GM18861 (cell line): ENCODE measurements around the gene ZNF394.
A peak's percentile ranks its signal among the peaks of the same experiment; 100 is the strongest.

Experiments
- ATAC-seq: cut with Tn5 transposase; IDR thresholded peaks from one replicate; pipeline ENCODE4 v1.9.1; 2021; ENCODE audit not compliant: unreplicated experiment

Gene ZNF394

DNA sequence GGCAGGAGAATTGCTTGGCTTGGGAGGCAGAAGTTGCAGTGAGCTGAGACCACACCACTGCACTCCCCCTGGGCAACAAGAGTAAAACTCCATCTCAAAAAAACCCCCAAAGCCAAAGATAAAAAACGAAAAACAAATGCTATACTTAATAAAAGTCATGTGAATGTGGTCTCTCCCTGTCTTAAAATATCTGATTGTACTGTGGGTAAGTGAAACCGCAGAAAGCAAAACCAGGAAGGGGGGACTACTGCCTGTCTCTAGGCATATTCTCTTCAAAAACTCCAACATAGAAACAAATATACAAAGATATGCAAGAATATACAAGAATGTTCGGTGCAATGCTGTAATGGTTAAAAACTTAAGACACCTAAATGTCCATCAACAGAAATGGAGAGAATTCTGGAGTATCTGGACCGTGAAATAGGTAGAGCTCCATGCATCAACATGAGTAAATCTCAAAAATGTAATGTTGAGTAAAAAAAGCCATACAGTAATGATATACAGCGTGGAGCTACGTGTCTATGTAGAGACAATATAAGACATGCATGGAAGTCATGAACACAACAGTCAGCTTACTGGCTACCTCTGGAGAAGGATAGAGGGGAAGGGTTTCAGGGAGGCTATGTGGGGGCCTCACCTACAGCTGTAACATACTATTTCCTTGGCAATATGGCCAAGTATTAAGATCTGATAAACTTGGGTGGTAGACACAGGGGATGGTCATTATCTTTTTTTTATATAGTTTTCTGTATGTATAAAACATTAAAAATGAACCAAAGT lies 2.1 kb downstream of the ZNF394 start:
- ATAC-seq, result no peak

DNA sequence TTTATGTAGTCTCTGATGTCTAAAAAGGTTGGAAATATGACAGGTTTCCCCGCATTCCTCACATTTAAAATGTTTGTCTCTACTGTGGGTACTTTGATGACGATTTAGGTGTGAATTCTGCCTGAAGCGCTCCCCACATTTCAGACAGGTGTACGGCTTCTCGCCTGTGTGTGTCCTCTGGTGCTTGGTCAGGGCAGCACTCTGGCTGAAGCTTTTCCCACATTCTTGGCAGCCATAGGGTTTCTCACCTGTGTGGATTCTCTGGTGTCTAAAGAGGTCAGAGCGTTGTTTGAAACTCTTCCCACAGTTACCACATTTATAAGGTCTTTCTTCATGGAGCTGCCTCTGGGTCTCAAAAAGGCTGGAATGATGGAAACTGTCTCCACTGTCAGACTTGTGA lies 6.3 kb downstream of the ZNF394 start:
- ATAC-seq, result no peak

DNA sequence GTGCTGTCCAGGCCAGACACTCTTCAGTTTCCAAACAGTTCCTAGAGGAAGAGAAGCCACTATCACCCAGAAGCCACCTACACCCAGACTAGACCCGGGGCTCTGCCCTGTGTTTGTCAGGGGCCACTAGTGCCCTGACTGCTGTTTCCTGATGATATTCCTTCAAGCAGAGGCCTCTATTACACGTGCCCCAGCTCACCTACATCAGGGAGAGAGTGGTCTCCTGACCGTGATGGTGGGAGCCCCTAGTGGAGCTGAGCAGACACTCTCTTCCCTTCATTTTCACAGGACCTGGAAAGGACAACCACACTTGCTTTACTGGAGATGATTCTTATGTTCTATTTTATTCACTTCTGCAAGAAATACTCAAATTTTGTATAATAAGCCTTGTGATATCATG lies 9.2 kb downstream of the ZNF394 start:
- no peak for ATAC-seq

DNA sequence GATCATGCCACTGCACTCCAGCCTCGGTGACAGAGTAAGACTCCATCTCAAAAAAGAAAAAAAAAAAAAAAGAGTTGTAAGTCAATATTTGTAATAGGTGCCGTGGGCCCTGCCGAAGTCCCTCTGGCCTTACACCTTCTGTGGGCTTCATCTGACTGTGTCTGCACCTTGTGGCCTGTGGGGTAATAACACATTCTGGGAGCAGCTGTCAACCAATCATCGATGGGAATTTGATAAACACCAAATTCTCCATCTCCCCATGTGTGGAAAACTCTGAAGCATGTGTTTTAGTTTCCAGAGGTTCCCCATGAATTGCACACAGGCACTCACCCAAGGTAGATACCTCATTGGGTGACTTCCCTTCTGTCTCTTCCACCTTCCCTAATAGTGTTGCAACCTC lies 10.8 kb downstream of the ZNF394 start:
- no peak for ATAC-seq

DNA sequence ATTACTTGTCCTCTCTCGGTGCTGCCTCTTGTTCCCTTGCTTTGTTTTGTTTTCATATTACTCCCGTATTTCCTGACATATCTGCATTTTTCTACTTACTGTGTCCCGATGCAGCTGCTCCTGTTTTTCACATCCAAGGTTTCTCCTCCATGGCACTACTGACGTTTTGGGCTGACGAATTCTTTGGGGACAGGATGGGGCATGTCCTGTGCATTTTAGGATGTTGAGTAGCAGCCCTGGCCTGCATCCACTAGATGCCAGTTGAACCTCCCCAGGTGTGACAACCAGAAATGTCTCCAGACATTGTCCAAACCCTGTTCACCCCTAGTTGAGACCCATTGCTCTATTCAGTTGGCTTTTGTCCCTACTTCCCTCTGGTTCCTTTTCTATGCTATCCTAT lies 15.0 kb downstream of the ZNF394 start:
- no peak for ATAC-seq

DNA sequence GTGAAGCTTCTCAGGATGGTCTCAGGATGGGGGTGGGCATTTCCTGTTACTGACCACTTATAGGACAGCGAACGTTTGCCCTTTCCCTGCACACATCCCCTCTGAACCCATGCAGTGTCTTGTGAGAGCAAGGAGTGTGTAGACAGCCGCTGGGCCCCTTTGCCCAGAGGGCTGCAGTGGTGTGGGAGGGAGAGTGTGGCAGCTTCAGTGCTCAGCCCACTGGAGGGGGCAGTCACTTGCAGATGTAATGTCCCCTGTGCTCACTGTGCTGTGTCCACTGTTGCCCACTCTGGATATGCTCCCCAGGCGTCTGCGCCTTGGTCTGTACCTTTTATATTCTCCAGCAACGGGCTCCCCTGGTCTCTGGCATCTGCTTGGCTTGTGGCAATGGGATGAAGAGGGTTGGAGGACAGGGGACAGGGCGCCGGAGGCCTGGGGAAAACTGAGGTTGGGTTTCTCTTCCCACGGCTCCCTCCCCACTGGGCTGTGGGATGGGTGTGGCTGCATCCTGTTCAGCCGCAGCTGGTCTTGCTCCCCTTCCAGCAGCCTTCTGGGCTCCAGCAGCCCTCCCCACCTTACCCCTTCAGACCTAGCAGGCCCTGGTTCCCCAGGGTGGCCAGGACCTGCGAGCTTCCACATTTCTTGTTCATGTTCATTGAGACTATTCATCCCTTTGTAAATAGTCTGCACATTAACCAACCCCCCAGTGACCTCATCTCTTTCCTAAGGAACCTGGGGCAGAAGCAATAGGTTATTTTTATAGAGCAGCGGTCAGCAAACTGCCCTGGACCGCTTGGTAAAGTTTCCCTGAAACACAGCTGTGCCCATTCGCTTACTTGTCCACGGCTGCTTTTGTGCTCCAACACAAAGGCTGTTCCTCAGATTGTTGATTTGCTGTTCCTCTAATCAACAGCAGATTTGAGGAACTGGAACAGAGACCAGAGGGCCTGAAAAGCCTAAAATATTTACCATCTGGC lies 21.3 kb downstream of the ZNF394 start:
- ATAC-seq, result no peak

DNA sequence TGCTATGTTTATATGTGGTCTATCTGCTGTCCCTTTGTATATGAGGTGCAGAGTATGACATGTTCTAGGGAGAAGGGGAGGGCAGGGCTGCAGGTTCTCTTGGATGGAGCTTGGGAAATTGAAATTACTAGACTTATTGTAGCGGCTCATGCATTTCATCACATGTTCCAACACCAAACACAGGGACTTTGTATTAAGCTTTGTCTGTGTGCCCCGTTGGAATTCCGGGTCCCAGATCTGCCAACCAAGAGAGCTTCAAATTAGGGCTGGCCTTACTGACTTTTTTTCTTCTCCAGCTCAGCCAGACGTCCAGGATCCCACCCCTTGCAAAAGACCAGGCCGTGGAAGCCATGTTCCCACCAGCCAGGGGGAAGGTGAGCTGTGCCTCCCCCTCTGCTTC lies 24.0 kb downstream of the ZNF394 start:
- ATAC-seq, result no peak

DNA sequence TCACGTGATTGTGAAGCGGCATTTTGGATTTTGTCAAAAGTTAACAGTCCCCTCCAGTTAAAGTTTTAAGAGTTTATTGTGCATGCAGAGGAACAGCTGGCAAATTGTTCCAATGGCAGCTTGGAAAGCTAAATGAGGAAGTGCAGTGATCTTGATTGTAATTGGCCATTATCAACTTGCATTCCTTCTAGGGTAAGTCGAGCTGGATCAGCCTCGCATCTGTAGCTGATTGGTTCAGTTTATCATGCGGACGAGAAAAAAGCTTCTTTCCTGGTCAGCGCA lies 26.8 kb downstream of the ZNF394 start:
- no peak for ATAC-seq

DNA sequence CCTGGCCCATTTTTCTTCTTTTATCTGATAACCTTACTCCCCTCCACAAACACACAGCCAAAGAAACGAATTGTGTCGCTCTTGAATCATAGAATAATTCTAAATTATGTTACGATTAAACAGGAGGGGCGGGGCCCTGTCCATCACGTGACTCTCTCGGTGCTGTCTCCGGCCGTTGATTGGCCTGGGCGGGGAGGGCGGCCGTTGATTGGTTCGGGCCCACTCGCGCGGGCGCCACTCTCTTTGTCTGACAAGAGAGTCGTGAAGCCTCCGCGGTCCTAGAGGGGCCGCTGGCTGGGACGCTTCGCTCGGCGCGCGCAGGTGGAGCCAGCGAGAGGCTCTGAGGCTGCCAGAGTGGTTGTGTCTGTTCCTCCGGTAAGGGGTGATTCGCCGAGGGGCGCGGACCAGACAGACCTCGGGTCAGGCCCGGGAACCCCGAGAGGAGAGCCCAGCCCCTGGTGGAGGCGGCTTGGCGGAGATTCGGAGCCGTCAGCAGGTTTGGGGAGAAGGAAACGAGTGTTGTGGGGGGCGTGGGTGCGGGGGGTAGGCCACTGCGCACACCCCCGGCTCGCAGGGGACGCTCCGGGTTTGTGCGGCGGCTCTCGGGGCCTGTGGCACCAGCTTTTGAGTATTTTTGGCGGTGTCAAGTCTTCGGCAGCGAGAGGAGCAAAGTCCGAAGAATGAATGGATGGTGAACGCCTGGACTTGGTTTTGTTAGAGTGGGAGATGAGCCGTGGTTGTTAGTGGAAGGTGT lies 27.3 kb downstream of the ZNF394 start, which contains the start of gene ZNF789:
TSS of gene ZNF789 (plus strand) at position 330 of the 754 bp plus-strand sequence. CDS start 3,567 bp downstream, outside the sequence.
- ATAC-seq, result peak; percentile 92

DNA sequence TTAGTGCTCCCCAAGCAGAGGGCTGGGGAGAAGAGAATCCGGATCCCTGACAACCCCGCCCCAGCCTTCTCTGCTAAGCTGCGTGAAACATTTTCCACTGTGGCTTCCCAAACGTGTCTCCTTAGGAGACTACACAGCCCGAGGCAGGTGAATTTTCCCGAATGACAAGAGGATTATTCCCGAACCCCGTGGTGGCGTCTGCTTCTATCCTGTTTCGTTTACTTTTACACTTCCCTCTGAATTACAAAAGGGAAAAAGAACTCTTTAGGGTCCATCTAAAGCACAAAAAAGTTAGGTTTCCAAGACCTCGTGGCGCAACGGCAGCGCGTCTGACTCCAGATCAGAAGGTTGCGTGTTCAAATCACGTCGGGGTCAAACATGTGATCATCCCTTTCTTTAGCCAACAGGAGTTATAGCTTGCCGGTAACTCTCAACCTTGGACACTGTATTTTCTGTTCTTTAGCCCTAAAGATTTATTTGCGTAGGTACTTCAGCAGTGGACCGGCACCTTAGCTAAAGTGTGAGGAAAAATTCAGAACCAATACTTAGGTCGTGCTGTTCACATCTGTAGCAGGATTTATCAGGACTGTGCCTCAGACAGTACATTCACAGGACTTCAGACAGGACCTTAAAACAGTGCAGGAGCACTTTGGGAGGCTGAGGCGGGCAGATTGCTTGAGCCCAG lies 30.6 kb downstream of the ZNF394 start:
- no peak for ATAC-seq

DNA sequence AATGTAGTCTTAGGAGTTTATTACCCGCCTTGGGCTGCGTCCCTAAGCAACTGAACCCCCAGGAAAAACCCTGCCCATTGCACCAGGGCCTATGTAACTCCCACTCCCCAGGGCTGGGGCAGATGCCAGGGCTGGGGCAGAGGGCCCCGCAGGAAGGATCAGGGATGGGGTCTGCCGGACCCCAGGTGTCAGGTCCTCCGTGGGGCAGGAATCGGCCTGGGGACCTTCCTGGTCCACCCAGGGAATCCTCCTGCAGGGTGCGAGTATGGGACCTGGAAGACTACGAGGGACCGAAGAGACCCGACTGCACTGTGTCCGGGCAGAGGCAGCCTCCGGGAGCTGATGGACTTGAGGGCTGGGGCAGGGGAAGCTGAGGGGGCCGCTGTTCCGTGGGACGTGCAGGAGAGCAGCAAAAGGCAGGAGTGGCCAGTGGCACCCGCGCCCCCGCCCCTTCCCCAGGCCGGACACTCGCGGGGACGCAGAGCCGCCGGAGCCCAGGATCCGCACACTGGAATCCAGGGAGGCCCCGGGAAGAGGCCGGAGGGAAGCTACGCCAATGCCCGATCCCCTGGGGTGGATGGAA lies 31.7 kb downstream of the ZNF394 start:
- ATAC-seq, result no peak

DNA sequence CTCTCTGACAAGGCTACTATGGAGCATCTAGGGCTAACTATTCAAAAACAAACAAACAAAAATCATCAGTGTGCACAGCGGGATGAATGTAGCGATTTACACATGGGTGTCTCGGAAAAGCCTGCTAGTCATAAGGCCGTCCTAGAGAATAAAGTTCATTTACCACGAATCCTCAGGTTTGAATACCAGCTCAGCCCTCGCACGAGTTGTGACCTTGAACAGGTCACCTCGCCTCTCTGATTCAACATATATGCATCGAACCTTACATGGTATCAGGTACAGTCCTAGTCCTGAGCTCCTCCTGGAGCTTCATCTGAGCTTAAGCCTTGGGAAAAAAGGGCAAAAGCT lies 34.7 kb downstream of the ZNF394 start:
- ATAC-seq, result no peak

DNA sequence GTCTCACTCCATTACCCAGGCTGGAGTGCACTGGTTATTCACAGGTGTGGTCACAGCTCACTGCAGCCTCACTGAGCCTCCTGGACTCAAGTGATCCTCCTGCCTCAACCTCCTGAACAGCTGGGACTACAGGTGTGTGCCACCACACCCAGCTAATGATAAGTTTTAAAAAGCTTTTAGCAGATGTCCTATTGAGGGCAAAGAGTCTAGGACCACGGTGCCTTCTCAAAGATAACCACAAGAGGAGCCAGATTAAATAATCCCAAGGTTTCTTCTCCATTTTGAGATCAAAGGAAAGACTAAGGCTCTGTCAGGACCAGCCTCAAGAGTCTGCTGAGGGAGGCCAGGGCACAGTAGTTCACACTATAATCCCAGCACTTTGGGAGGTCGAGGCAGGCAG lies 38.9 kb downstream of the ZNF394 start:
- no peak for ATAC-seq

DNA sequence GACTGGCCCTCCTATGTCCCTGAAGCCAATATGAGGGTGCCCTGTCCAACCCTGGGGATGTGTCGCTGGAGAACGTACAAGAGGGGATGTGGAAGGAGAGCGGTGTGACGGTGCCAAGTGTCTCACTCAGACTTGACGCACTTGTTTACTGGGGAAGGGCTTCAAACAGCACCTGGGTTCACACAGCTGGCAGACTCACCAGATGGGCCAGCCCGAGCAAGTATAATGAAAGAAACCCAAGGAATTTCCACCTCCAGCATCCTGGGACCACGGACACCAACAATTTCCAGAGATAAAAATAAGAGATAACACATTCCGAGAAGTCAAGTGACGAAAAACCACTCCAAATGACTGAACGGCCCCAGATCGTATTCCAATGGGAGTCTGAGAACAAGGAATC lies 39.4 kb downstream of the ZNF394 start:
- ATAC-seq, result no peak

DNA sequence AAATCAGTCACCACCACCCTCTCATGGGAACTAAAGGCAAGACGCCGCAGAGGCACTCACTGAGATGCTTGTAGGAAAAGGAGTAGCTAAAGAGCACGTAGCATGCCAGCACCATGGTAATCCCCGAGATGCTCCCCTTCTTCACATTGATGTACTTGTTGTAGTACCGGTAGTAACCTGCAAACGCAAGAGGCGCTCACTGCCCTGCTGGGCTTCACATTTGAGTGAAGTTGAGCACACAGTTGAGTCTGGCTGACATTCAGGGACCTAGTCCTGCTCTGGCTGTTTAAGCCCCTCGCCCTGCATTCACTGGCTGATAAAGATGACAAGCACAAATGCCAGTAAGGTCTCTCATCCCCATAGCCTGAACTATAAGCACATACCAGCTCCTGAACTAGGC lies 41.0 kb downstream of the ZNF394 start:
- no peak for ATAC-seq

DNA sequence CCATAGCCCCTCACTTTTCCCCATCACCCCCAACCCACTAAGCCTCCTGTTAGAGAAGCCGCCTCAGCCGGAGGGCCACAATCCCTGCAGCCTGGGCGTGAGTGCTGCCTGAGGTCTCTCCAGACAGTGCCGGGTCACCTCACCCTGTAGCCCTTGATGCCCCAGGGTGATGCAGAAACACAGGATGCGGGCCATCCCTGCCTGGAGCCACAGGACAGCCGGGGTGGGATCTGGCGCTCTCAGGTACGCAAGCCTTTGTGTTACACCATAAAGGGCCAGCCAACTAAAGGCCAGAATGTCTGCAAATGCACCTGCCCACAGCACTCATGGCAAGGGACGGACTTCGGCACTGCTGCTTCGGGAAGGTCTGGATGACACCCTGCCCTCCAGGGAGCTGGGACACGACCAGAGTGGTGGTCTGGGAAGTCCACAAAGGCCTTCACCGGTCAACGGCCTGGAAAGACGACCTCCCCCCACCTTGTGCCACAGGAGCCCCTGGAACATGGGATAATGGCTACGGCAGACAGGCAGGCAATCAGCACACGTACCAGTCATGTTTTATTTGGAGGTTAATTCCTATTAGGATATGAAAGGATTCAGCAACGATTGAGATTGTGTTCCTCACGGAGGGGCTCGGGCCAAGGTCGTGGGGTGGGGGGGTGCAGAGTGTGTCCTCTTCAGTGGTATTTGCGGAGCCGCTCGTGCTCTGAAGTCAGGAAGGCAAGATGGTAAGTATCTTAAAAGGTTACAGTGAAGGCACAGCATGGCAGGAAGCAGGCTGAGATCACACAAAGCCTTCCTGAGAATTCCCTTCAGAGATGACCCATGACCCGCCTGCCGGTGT lies 42.2 kb downstream of the ZNF394 start:
- no peak for ATAC-seq

DNA sequence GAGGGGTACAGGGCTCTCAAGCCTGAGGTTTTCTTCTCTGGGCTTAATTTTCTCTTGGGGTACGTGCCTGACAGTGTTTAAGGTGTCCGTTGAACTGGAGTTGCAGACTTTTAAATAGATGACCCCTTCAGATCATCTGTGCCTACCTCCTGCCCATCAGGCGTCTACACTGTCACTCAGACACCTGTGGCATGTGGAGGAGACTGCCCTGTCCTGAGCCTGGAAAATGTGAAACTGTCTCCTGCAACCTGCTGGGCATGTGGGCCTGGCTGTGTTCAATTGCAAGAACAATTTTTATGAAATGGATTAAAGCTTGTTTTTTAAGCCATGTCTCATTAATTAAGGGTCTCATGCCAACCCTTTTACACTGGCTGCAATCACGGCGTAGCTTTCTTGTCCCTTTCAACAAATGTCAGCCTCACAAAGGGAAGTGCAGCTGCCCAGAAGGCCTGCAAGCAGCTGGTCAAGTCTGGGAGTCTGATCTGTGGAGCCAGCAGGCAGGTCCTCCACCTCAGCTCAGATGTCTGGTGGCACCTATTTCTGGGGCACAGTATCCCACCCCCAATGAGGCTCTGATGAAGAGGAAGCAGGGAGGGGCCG lies 42.9 kb downstream of the ZNF394 start:
- ATAC-seq, result no peak

DNA sequence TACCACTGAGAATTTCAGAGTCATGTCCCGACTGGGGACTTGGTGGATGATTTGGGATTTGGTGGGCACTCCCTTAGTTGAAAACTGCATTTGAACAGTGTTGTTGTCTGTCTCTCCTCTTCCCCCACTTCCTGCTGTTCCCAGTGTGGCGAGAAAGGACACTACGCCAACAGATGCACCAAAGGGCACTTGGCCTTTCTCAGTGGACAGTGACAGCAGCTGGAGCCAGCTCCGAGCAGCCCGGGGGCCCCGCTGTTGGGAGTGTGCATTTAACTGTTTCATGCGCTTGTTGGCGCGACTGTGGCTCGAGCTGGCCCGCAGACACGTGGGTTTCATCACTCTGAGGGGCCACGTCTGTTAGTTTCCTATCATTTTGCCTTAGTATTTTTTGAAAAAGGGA lies 43.8 kb downstream of the ZNF394 start:
- ATAC-seq, result no peak

DNA sequence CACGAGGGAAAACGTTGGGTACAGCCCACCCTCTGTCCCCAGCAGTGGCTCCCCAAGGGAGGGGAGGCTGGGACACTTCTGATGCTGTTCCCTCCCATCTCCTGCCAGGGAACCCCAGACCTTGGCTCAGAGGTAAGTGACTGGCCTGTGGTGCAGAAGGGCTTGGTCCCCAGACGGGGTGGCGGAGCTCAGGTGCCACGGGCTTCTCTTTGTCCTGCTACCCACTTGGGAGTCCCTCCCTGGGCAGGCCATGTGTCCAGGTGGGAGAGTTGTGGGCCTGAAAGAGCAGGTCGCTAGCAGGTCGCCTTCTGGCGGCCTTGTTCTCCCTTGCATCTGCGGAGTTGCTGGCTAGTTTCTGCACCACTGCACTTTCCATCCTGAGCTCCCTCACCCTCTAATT lies 44.2 kb downstream of the ZNF394 start:
- ATAC-seq, result no peak
